ENCODE data around the gene NRN1. TPM values are rescaled to one million over a fixed set of nuclear protein-coding genes. Genes with fewer than 3 reads are reported as not detected.
"Not testable (repeated sequence)": the region's sequence is repeated elsewhere in the genome, so short reads cannot be mapped to it uniquely, and the experiment has no call there.

Gene NRN1
- total RNA-seq, 1 donor from 2014 or later = 24.4 TPM

GRCh38 chr6:6033858-6034257 is 27.1 kb upstream of the NRN1 start:
- no peak overlapping the region for H3K27ac ChIP-seq
- no peak overlapping the region for H3K4me3 ChIP-seq
- no peak for DNase-seq
- H3K4me1 ChIP-seq = no peaks in the 10 kb centered on the region
- ATAC-seq = no peak
- no peaks in the 10 kb centered on the region for H3K36me3 ChIP-seq
- no peaks in the 10 kb centered on the region for H3K9me3 ChIP-seq
- no peak for TF ChIP-seq CTCF (IDR thresholded peaks at IDR 0.05)
- intact Hi-C loops (cut with DNase I) = no loop called here
- no peaks in the 10 kb centered on the region for H3K27me3 ChIP-seq

DNA sequence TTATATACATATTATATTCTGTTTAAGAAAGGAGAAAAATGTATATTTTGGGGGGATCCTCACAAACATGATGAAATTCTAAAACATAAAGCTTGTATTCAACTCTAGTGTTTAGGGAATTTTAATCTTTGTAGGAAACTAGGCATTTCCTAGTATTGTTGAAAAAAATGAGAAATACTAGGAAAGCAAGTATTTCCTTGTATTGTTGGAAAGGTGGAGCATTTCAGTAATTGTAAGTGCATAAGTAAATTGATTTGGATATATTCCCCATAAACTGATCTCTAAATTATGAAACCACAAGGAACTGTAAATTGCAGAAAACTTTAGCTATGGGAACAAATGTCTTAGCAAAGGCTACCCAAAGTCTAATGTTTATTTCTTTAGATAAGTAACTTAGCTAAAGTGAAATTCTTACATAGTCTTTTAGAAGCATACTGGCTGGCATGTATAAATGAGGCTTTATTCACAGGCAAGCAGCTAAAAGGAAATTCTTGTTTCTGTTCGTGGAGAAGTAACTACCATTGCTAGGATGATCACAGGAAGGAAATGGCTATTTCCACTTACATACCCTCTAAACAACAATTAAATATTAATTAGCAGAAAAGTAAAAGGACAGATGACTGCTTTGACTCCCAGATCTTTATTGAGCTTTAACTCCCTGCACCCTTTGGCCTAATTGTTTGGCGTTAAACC is 19.9 kb upstream of the NRN1 start:
- no peaks in the 10 kb centered on the region for H3K36me3 ChIP-seq
- H3K27ac ChIP-seq = no peak overlapping the region
- intact Hi-C loops (cut with DNase I) = no loop called here
- H3K4me1 ChIP-seq = no peaks in the 10 kb centered on the region
- DNase-seq (no peak), ATAC-seq (no peak)
- no peak overlapping the region for H3K4me3 ChIP-seq
- no peaks in the 10 kb centered on the region for H3K9me3 ChIP-seq
- H3K27me3 ChIP-seq = no peaks in the 10 kb centered on the region
- TF ChIP-seq CTCF (IDR thresholded peaks at IDR 0.05) = no peak

- Histone ChIP-seq H3K27ac (no peak overlapping the region), H3K4me3 (no peak overlapping the region), H3K4me1 (no peaks in the 10 kb centered on the region), H3K27me3 (no peaks in the 10 kb centered on the region), H3K9me3 (no peaks in the 10 kb centered on the region), H3K36me3 (no peaks in the 10 kb centered on the region)
- no peak for ATAC-seq
- intact Hi-C loops (cut with DNase I) = no loop called here
- no peak for DNase-seq
- no peak for TF ChIP-seq CTCF (IDR thresholded peaks at IDR 0.05)
Observed at GRCh38 chr6:6025736-6026135, 19.0 kb upstream of the NRN1 start.

- H3K4me1 ChIP-seq = no peaks in the 10 kb centered on the region
- intact Hi-C loops (cut with DNase I) = no loop called here
- H3K27me3 ChIP-seq = no peaks in the 10 kb centered on the region
- no peak for TF ChIP-seq CTCF (IDR thresholded peaks at IDR 0.05)
- no peak for DNase-seq
- no peak overlapping the region for H3K4me3 ChIP-seq
- no peak overlapping the region for H3K27ac ChIP-seq
- H3K9me3 ChIP-seq = no peaks in the 10 kb centered on the region
- no peaks in the 10 kb centered on the region for H3K36me3 ChIP-seq
- ATAC-seq = no peak
Observed at GRCh38 chr6:6024220-6024619, 17.5 kb upstream of the NRN1 start.

- H3K4me3 ChIP-seq; H3K9me3 ChIP-seq; H3K4me1 ChIP-seq; intact Hi-C loops (cut with DNase I); ATAC-seq; H3K27ac ChIP-seq; H3K36me3 ChIP-seq; DNase-seq; H3K27me3 ChIP-seq: not testable (repeated sequence)
Observed at GRCh38 chr6:6022841-6023240, 16.1 kb upstream of the NRN1 start.

GRCh38 chr6:6008648-6009421 is 2.1 kb upstream of the NRN1 start:
- Histone ChIP-seq H3K36me3 (no peaks in the 10 kb centered on the region), H3K27me3 (peaks cover 82% of the 10 kb centered on the region), H3K27ac (no peak overlapping the region), H3K9me3 (no peaks in the 10 kb centered on the region), H3K4me1 (peaks cover 24% of the 10 kb centered on the region), H3K4me3 (peak overlapping the region; percentile 48)
- DNase-seq = peak; percentile 88
- intact Hi-C loops (cut with DNase I) = no loop called here
- peak; percentile 93 for ATAC-seq
- TF ChIP-seq CTCF (IDR thresholded peaks at IDR 0.05) = no peak
